ENCODE measurements around the gene HECTD2.

HECTD2 gene

DNA sequence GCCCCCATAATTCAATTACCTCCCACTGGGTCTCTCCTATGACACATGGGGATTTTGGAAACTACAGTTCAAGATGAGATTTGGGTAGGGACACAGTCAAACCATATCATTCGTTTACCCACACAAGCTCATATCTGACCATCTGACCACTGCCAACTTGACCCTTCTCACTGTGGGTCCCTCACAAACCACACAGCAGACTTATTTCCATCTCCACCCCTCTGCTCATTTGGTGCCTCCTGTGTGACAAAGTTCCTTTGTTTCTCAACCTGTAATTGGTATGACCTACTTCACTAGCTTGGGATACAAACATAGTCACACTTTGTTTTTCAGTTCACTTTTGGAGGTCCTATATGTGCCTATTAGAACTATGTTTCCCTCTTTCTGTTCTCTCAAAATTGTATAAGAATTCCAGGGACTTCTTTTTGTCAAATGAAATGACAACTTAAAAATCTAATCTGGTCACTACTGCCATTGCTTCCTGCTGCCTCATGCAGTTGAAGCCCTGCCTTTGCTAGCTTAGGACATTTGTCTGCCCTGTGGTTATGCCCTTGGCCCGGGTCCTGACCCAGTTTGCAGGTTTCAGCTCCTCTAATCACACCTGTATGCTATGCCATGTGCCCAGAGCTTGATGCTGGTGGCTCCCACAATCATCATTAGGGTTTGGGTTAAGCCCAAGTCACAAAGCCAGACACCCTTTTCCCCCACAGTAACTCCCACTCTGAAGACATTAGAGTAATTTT, 152.9 kb downstream of the HECTD2 start:
- in situ Hi-C loops (cut with MboI; ENCODE audit: low sequenced_read_pairs), result no loop called here

- in situ Hi-C loops (cut with MboI; ENCODE audit: low sequenced_read_pairs), result no loop called here
Observed at GRCh38 chr10:91564026-91564425, 153.9 kb downstream of the HECTD2 start.

Data from HL-60/S4 (cell line).